Measurements from ENCODE around the gene CLOCK.

CLOCK gene

GRCh38 chr4:55378617-55379467 lies 167.9 kb downstream of the CLOCK start:
- DNase-seq = no peak
